ENCODE data around the gene MECP2. TPM values are rescaled to one million over a fixed set of nuclear protein-coding genes. Genes with fewer than 3 reads are reported as not detected.
"Not testable (repeated sequence)": the region's sequence is repeated elsewhere in the genome, so short reads cannot be mapped to it uniquely, and the experiment has no call there.

Gene MECP2
- total RNA-seq, 8 experiments from 2014 or later: 23.2 to 65.0 (median 25.3) TPM

DNA sequence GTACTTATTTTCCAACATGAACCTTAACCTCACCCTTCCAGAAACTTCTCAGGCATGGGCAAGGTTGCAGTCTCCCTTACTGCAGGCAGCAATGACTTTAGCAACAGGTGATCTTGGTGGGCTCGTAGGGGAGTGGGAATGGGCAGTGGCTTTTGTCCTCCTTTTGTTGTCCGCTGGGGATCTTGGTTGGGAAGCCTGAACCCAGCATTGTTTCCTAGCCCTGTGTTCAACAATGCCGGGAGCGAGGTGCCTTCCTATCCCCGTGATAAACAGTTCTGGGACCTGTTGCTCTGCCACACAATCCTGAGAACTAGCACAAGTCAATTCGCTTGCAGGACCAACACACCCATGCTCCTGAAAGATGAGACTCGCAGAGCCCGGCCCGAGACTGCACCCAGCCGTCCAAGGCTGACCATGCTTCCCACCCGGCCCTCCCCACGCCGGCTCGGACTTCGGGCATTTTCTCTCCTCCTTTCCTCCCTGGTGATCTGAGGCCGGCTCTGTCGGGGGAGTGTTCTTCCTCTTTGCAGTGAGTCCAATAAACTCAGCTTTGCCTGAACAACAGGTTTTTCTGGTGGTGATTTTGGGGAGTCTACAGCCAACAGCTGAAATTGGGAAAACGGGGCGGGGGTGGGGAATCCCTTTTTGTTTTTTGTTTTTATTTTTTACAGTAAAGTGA, 98.0 kb downstream of the MECP2 start:
- Histone ChIP-seq H3K4me3 (no peak overlapping the region), H3K4me1 (replicated peaks in 1 of 2) (peaks cover 14 to 16% of the 10 kb centered on the region in 2 donors), H3K27ac (no peak overlapping the region)
- WGBS, 10 experiments: 50 to 100% (median 78%) methylated on average over 1 to 9 of the region's 19 CpGs; no CpG with 5 or more reads in 7 of the 10 experiments
- no peak for ATAC-seq (replicated peaks in 6 of 8)
- in situ Hi-C loops (cut with MboI; ENCODE audit: low pct_unique_long_range_greater_than_20kb in 2 of 9, low sequenced_read_pairs in 9 of 9, unreplicated experiment in 9 of 9): no loop called here

- no peak for ATAC-seq (replicated peaks in 6 of 8)
Observed at GRCh38 chrX:153995504-153995903, 102.0 kb downstream of the MECP2 start.

DNA sequence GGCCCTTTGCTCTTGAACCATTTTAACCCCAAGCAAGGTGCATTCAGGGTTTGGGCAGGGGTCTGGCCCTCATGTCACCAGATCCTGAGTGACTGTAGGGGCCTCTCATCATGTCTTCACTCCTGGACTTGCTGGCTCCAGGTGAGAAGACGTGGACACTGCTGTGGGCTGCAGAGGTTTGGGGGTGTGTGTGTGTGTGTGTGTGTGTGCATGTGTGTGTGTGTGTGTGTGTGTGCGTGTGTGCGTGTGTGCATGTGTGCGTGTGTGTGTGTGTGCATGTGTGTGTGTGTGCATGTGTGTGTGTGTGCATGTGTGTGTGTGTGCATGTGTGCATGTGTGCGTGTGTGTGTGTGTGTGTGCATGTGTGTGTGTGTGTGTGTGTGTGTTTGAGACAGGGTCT, 103.1 kb downstream of the MECP2 start:
- H3K4me1 ChIP-seq (replicated peaks in 1 of 2); H3K4me3 ChIP-seq; ATAC-seq (replicated peaks in 6 of 8); H3K27ac ChIP-seq; in situ Hi-C loops (cut with MboI; ENCODE audit: low pct_unique_long_range_greater_than_20kb in 2 of 9, low sequenced_read_pairs in 9 of 9, unreplicated experiment in 9 of 9): not testable (repeated sequence)
- no CpG with 5 or more reads among the region's 5 CpGs for WGBS, 10 experiments

More at GRCh38 chrX:153995504-153995903, 102.0 kb downstream of the MECP2 start:
- H3K27ac ChIP-seq: no peak overlapping the region
- no peaks in the 10 kb centered on the region for H3K4me1 ChIP-seq (replicated peaks in 1 of 2)
- WGBS, 10 experiments: 88 to 100% methylated on average over 2 to 7 of the region's 8 CpGs; no CpG with 5 or more reads in 8 of the 10 experiments
- in situ Hi-C loops (cut with MboI; ENCODE audit: low pct_unique_long_range_greater_than_20kb in 2 of 9, low sequenced_read_pairs in 9 of 9, unreplicated experiment in 9 of 9): no loop called here
- no peak overlapping the region for H3K4me3 ChIP-seq

GRCh38 chrX:153993978-153994377, 103.5 kb downstream of the MECP2 start:
- ATAC-seq (replicated peaks in 6 of 8): no peak
- no CpG with 5 or more reads among the region's 10 CpGs for WGBS, 10 experiments
- H3K4me1 ChIP-seq (replicated peaks in 1 of 2): no peaks in the 10 kb centered on the region
- H3K4me3 ChIP-seq: no peak overlapping the region
- no peak overlapping the region for H3K27ac ChIP-seq
- in situ Hi-C loops (cut with MboI; ENCODE audit: low pct_unique_long_range_greater_than_20kb in 2 of 9, low sequenced_read_pairs in 9 of 9, unreplicated experiment in 9 of 9): no loop called here

DNA sequence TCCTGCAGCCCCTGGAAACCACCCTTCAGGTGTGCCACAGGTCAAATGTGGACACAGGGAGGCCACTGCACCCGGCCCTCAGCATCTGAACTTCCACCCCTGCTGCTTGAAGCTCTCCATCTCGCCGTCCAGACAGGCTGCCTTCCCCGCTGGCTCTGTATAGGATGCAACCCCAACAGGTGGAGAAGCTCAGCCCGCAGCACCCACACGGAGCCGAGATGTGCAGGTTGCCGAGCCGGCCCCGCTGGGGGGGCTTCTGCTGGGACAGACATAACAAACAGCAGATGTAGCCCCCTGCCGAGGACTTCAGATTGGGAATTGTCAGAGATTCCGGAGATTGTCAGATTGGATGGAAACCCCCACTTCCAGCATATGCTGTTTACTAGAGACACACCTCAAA, 104.4 kb downstream of the MECP2 start:
- in situ Hi-C loops (cut with MboI; ENCODE audit: low pct_unique_long_range_greater_than_20kb in 2 of 9, low sequenced_read_pairs in 9 of 9, unreplicated experiment in 9 of 9): no loop called here

DNA sequence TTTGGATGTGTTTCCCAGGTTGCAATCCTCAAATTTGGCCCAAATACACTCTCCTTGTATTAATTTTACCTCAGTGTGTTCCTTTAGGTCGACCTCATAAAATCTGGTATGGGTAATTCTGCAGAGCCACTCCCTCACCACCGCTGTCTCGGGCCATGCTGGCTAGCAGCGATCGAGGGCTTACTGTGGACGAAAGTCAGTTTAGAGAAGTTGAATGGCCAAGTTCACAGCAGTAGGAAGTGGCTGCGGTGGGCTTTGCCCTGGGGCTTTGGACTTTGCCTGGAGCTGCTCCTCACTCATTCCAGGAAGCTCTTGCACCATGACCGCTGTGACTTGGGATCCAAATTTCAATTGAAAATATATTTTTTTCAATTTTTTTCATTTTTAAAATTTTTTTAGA, 105.3 kb downstream of the MECP2 start:
- in situ Hi-C loops (cut with MboI; ENCODE audit: low pct_unique_long_range_greater_than_20kb in 2 of 9, low sequenced_read_pairs in 9 of 9, unreplicated experiment in 9 of 9): no loop called here
- 48 to 100% (median 76%) methylated on average over 1 to 3 of the region's 8 CpGs; no CpG with 5 or more reads in 6 of the 10 experiments for WGBS, 10 experiments
- Histone ChIP-seq H3K4me3 (no peak overlapping the region), H3K27ac (no peak overlapping the region), H3K4me1 (replicated peaks in 1 of 2) (no peaks in the 10 kb centered on the region)
- ATAC-seq (replicated peaks in 6 of 8): no peak

More for the DNA sequence above, 104.4 kb downstream of the MECP2 start:
- ATAC-seq (replicated peaks in 6 of 8): no peak
- 47 to 50% methylated on average over 6 of the region's 12 CpGs; no CpG with 5 or more reads in 8 of the 10 experiments for WGBS, 10 experiments
- H3K4me3 ChIP-seq: no peak overlapping the region
- H3K27ac ChIP-seq: no peak overlapping the region
- no peaks in the 10 kb centered on the region for H3K4me1 ChIP-seq (replicated peaks in 1 of 2)

GRCh38 chrX:153991013-153991580, 106.4 kb downstream of the MECP2 start:
- no peak overlapping the region for H3K4me3 ChIP-seq
- H3K27ac ChIP-seq: no peak overlapping the region
- in situ Hi-C loops (cut with MboI; ENCODE audit: low pct_unique_long_range_greater_than_20kb in 2 of 9, low sequenced_read_pairs in 9 of 9, unreplicated experiment in 9 of 9): no loop called here
- 80 to 100% (median 98%) methylated on average over 2 to 3 of the region's 3 CpGs; no CpG with 5 or more reads in 2 of the 10 experiments for WGBS, 10 experiments
- no peaks in the 10 kb centered on the region for H3K4me1 ChIP-seq (replicated peaks in 1 of 2)
- no peak for ATAC-seq (replicated peaks in 6 of 8)

DNA sequence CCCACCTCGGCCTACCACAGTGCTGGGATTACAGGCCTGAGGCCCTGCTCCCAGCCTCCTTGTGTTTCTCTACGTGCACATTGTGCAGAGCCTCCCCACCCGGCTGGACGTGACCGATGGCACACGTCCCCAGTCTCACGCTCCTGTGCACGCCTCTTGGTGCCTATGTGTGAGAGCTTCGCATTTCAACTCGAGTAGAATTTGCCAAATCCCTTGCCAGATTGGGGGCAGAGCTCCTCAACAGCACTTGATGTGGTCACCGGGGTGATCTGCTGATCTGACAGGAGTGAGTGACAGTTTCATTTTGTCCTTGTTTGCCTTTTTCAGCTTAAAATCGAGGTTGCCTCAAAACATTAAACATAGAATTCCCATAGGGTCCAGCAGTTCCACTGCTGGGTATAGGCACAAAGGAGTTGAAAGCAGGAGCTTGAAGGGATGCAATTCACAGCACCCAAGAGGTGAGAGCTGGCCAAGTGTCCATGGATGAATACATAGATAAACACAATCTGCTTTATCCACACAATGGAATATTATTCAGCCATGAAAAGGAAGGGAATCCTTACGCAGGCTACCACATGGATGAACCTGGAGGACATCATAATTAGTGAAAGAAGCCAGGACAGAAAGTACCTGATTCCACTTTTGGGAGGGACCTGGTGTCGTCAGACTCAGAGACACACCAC, 107.4 kb downstream of the MECP2 start:
- in situ Hi-C loops (cut with MboI; ENCODE audit: low pct_unique_long_range_greater_than_20kb in 2 of 9, low sequenced_read_pairs in 9 of 9, unreplicated experiment in 9 of 9): no loop called here
- Histone ChIP-seq H3K4me3 (no peak overlapping the region), H3K27ac (no peak overlapping the region), H3K4me1 (replicated peaks in 1 of 2) (peaks cover 8 to 9% of the 10 kb centered on the region in 2 donors)
- WGBS, 10 experiments: 58 to 100% (median 95%) methylated on average over 1 to 9 of the region's 14 CpGs; no CpG with 5 or more reads in 5 of the 10 experiments
- ATAC-seq (replicated peaks in 6 of 8): no peak

GRCh38 chrX:153988493-153988892, 109.0 kb downstream of the MECP2 start:
- 60 to 100% (median 90%) methylated on average over 3 to 12 of the region's 12 CpGs; no CpG with 5 or more reads in 7 of the 10 experiments for WGBS, 10 experiments
- Histone ChIP-seq H3K27ac (no peak overlapping the region), H3K4me1 (replicated peaks in 1 of 2) (peaks cover 11 to 12% of the 10 kb centered on the region in 2 donors), H3K4me3 (no peak overlapping the region)
- in situ Hi-C loops (cut with MboI; ENCODE audit: low pct_unique_long_range_greater_than_20kb in 2 of 9, low sequenced_read_pairs in 9 of 9, unreplicated experiment in 9 of 9): no loop called here
- ATAC-seq (replicated peaks in 6 of 8): no peak

- WGBS, 10 experiments: 74 to 100% (median 93%) methylated on average over 1 to 6 of the region's 20 CpGs; no CpG with 5 or more reads in 7 of the 10 experiments
- Histone ChIP-seq H3K27ac (no peak overlapping the region), H3K4me3 (no peak overlapping the region), H3K4me1 (replicated peaks in 1 of 2) (peaks cover 11 to 21% of the 10 kb centered on the region in 2 donors)
- ATAC-seq (replicated peaks in 6 of 8): no peak
- in situ Hi-C loops (cut with MboI; ENCODE audit: low pct_unique_long_range_greater_than_20kb in 2 of 9, low sequenced_read_pairs in 9 of 9, unreplicated experiment in 9 of 9): no loop called here
Observed at GRCh38 chrX:153984351-153985178, 113.0 kb downstream of the MECP2 start.

DNA sequence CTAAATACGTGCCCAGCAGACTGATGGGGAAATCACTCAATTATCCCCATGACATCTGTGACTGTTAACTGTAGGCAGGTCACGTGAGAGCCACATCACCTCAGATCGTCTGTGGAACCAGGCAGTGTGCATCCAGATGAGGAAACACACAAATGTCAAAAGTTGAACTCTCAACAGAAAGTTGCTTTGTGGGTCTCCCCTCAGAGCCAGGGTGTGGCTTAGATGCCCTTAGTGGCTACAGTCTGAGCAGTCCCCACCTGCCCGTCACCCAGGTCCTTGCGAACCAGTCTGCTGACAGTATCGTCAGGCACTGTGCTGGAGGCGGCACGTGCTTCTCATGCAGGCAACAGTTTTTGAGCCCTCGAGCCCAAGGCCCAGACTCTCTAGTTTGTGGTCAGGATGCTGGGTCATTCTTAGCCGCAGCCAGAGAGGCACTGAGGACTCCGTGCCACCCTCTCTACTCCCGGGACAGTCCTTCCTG, 114.2 kb downstream of the MECP2 start:
- ATAC-seq (replicated peaks in 6 of 8): no peak
- no peak overlapping the region for H3K4me3 ChIP-seq
- WGBS, 10 experiments: 20% methylated on average over 1 of the region's 12 CpGs; no CpG with 5 or more reads in 9 of the 10 experiments
- in situ Hi-C loops (cut with MboI; ENCODE audit: low pct_unique_long_range_greater_than_20kb in 2 of 9, low sequenced_read_pairs in 9 of 9, unreplicated experiment in 9 of 9): no loop called here
- no peak overlapping the region for H3K27ac ChIP-seq
- peaks cover 11 to 21% of the 10 kb centered on the region in 2 donors for H3K4me1 ChIP-seq (replicated peaks in 1 of 2)

GRCh38 chrX:153981771-153982533, 115.6 kb downstream of the MECP2 start:
- Histone ChIP-seq H3K27ac (peak overlapping the region in 1 of 2 donors; percentile 75), H3K4me1 (replicated peaks in 1 of 2) (peaks cover 11 to 21% of the 10 kb centered on the region in 2 donors), H3K4me3 (no peak overlapping the region)
- in situ Hi-C loops (cut with MboI; ENCODE audit: low pct_unique_long_range_greater_than_20kb in 2 of 9, low sequenced_read_pairs in 9 of 9, unreplicated experiment in 9 of 9): no loop called here
- ATAC-seq (replicated peaks in 6 of 8): peak in 4 of 8 experiments; percentile 32 to 45 (median 40)
- WGBS, 10 experiments: 50 to 58% methylated on average over 1 to 3 of the region's 52 CpGs; no CpG with 5 or more reads in 8 of the 10 experiments

All from motor neuron (in vitro differentiated cells).